Right lobe of liver (tissue), 4 donors: ENCODE data around the gene TBC1D3B.
"Not testable (repeated sequence)": the region's sequence is repeated elsewhere in the genome, so short reads cannot be mapped to it uniquely, and the experiment has no call there.

Source experiments
- CTCF ChIP-seq, 4 donors: fragments of 200-600 bp in 3 of 4; fragments of 450-650 bp in 1 of 4; IDR thresholded peaks; one replicate each; pipeline versions ENCODE4 v1.5.1 to v1.8.0; 2016 to 2022; ENCODE audit warnings: antibody characterized with exemption in 4 of 4, mild to moderate bottlenecking in 2 of 4
- POLR2A ChIP-seq: fragments of 450-650 bp; IDR thresholded peaks from one replicate; pipeline ENCODE4 v1.6.1; 2017; ENCODE audit warnings: antibody characterized with exemption, mild to moderate bottlenecking
- donor health status: DM: no; HTN: no; CAD: no.
- donor health status: DM: no; HTN: no; CAD: no.
- donor health status: DM: no; HTN: yes; CAD: no.

DNA sequence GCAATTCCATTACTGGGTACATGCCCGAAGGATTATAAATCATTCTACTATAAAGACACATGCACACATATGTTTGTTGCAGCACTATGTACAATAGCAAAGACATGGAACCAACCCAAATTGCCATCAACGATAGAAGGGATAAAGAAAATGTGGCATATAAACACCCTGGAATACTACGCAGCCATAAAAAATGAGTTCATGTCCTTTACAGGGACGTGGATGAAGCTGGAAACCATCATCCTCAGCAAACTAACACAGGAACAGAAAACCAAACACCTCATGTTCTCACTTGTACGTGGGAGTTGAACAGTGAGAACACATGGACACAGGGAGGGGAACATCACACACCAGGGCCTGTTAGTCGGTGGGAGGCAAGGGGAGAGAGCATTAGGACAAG is 55.3 kb downstream of the TBC1D3B start:
- not testable (repeated sequence) for TF ChIP-seq CTCF (IDR thresholded peaks at IDR 0.05); POLR2A
